Colonic mucosa (tissue), 4 donors: ENCODE measurements around the gene ANKH. TPM values are rescaled to one million over a fixed set of nuclear protein-coding genes. Genes with fewer than 3 reads are reported as not detected.
"Not testable (repeated sequence)": the region's sequence is repeated elsewhere in the genome, so short reads cannot be mapped to it uniquely, and the experiment has no call there.

Source experiments
- DNase-seq: peaks from one replicate; pipeline ENCODE4 v3.0.0-alpha.2; 2020
- H3K27ac ChIP-seq: fragments of 200-600 bp; one replicate; pipeline ENCODE4 v1.8.0; 2021
- H3K27me3 ChIP-seq: fragments of 200-600 bp; one replicate; pipeline ENCODE4 v1.8.0; 2021
- H3K36me3 ChIP-seq: fragments of 200-600 bp; one replicate; pipeline ENCODE4 v1.8.0; 2021
- H3K4me1 ChIP-seq: fragments of 200-600 bp; one replicate; pipeline ENCODE4 v1.8.0; 2021; ENCODE audit warnings: mild to moderate bottlenecking
- H3K4me3 ChIP-seq: fragments of 200-600 bp; one replicate; pipeline ENCODE4 v1.8.0; 2021
- H3K9ac ChIP-seq, 2 donors: one replicate each; pipeline ENCODE4 v1.7.0; 2013; ENCODE audit warnings: control low read depth in 2 of 2, low read depth in 2 of 2, low read length in 2 of 2
- H3K9me3 ChIP-seq: fragments of 200-600 bp; one replicate; pipeline ENCODE4 v1.8.0; 2021
- CTCF ChIP-seq: fragments of 200-600 bp; IDR thresholded peaks from one replicate; pipeline ENCODE4 v1.8.0; 2022; ENCODE audit warnings: antibody characterized with exemption, mild to moderate bottlenecking
- intact Hi-C: fragments of 100-400 bp; cut with DNase I; formaldehyde crosslinking; loops from one replicate; pipeline ENCODE4 v1.14.1; 2022
- total RNA-seq, 2 donors: library from RNA; stranded (reverse); fragmentation: NEBNext Ultra II Directional in 1 of 2; extraction: Animal tissue kit (Norgen Biotek cat#: 25700) in 1 of 2; gene quantifications; one replicate each; pipeline ENCODE4 v1.2.1, GENCODE V29; 2021
- donor health status: healthy.
- donor health status: DM: no; HTN: no; CAD: no.
- donor health status: DM: no; HTN: no; CAD: no.

ANKH gene
- total RNA-seq, 2 donors from 2014 or later = 81.8 to 103 TPM

GRCh38 chr5:14851050-14851419 is 20.5 kb downstream of the ANKH start:
- Histone ChIP-seq H3K36me3 (no peaks in the 10 kb centered on the region), H3K27ac (no peak overlapping the region), H3K27me3 (no peaks in the 10 kb centered on the region), H3K9me3 (no peaks in the 10 kb centered on the region), H3K4me1 (no peaks in the 10 kb centered on the region), H3K4me3 (no peak overlapping the region), H3K9ac (no peak overlapping the region)
- no peak for DNase-seq
- intact Hi-C loops = no loop called here
- no peak for TF ChIP-seq CTCF

GRCh38 chr5:14850419-14851049 is 21.0 kb downstream of the ANKH start:
- no peaks in the 10 kb centered on the region for H3K27me3 ChIP-seq
- H3K4me3 ChIP-seq = no peak overlapping the region
- no peak for TF ChIP-seq CTCF
- no peaks in the 10 kb centered on the region for H3K4me1 ChIP-seq
- H3K36me3 ChIP-seq = no peaks in the 10 kb centered on the region
- DNase-seq = no peak
- intact Hi-C loops = no loop called here
- H3K9ac ChIP-seq = no peak overlapping the region
- no peak overlapping the region for H3K27ac ChIP-seq
- H3K9me3 ChIP-seq = no peaks in the 10 kb centered on the region

GRCh38 chr5:14849516-14850294 is 21.9 kb downstream of the ANKH start:
- Histone ChIP-seq H3K27ac (no peak overlapping the region), H3K4me3 (no peak overlapping the region), H3K36me3 (no peaks in the 10 kb centered on the region), H3K4me1 (no peaks in the 10 kb centered on the region), H3K27me3 (no peaks in the 10 kb centered on the region), H3K9me3 (no peaks in the 10 kb centered on the region), H3K9ac (no peak overlapping the region)
- intact Hi-C loops = no loop called here
- DNase-seq = no peak
- no peak for TF ChIP-seq CTCF

DNA sequence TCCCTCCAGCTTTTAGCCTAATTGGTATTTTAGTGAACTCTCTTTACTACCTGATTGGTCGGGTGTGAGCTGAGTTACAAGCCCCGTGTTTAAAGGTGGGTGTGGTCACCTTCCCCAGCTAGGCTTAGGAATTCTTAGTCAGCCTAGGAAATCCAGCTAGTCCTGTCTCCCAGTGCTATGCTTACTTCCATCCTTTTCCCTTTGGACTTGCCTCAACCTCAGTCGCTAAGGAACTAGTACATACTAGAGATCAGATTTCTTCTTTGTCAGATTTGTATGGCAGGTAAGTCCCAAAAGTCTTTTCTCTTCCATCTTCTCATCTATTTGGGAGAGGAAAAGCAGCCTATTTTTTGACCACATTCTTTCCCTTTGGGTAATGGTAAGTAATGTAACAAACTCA is 22.6 kb downstream of the ANKH start:
- H3K27ac ChIP-seq, H3K36me3 ChIP-seq, DNase-seq, H3K27me3 ChIP-seq, H3K9me3 ChIP-seq, H3K4me3 ChIP-seq, H3K4me1 ChIP-seq, H3K9ac ChIP-seq, intact Hi-C loops: not testable (repeated sequence)

DNA sequence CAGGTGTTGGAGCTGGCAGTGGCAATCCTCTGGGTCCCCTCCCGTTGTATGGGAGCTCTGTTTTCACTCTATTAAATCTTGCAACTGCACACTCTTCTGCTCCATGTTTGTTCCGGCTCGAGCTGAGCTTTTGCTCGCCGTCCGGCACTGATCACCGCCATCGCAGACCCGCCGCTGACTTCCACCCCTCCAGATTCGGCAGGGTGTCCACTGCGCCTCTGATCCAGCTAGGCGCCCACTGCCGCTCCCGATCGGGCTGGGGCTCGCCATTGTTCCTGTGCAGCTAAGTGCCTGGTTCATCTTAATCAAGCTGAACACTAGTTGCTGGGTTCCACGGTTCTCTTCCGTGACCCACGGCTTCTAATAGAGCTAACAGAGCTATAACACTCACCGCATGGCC is 23.2 kb downstream of the ANKH start:
- Histone ChIP-seq H3K4me1 (no peaks in the 10 kb centered on the region), H3K9me3 (no peaks in the 10 kb centered on the region), H3K4me3 (no peak overlapping the region), H3K27me3 (no peaks in the 10 kb centered on the region), H3K36me3 (no peaks in the 10 kb centered on the region), H3K27ac (no peak overlapping the region), H3K9ac (no peak overlapping the region)
- TF ChIP-seq CTCF = no peak
- no peak for DNase-seq
- intact Hi-C loops = no loop called here

DNA sequence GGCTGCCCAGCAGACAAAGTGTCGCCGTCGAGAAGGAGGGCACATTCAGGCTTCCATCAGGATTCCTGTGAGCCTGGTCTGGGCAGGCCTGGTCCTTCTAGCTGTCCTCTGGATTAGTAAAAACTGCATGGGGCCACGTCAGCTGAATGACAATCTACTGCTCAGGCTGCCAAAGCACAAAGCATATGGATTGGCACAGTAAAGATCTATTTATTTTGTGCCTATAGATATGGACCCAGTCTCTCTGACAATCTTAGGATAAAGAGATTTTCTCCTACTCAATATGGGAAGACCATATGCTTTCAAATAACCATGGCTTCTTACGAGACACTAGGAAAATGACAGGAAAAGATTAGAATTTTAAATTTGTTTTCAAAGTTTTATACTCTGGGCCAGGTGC is 24.1 kb downstream of the ANKH start:
- H3K4me3 ChIP-seq = no peak overlapping the region
- intact Hi-C loops = no loop called here
- no peaks in the 10 kb centered on the region for H3K36me3 ChIP-seq
- no peaks in the 10 kb centered on the region for H3K4me1 ChIP-seq
- H3K9me3 ChIP-seq = no peaks in the 10 kb centered on the region
- H3K27ac ChIP-seq = no peak overlapping the region
- no peak overlapping the region for H3K9ac ChIP-seq
- no peaks in the 10 kb centered on the region for H3K27me3 ChIP-seq
- DNase-seq = no peak
- no peak for TF ChIP-seq CTCF
